Psoas muscle (tissue), 8 donors: Measurements from ENCODE around the gene TMEM231. TPM values are rescaled to one million over a fixed set of nuclear protein-coding genes. Genes with fewer than 3 reads are reported as not detected.
"Not testable (repeated sequence)": the region's sequence is repeated elsewhere in the genome, so short reads cannot be mapped to it uniquely, and the experiment has no call there.

ENCODE experiments used
- ATAC-seq, 4 donors: fragments of 200-7000 bp; cut with Tn5 transposase; one replicate each; pipeline ENCODE4 v1.9.1; 2020; ENCODE audit warnings: moderate library complexity in 3 of 4, mild to moderate bottlenecking in 2 of 4
- DNase-seq, 2 donors: peaks; one replicate each; pipeline ENCODE4 v3.0.0-alpha.2; 2020
- H3K27ac ChIP-seq: fragments of 200-600 bp; one replicate; pipeline ENCODE4 v1.8.0; 2022
- H3K27me3 ChIP-seq, 3 donors: fragments of 200-600 bp in 1 of 3; one replicate each; pipeline versions ENCODE4 v1.6.1 to v1.8.0; 2013 to 2022; ENCODE audit warnings: low read length in 2 of 3, mild to moderate bottlenecking in 2 of 3, moderate library complexity in 1 of 3; ENCODE audit not compliant: insufficient read depth in 3 of 3
- H3K36me3 ChIP-seq, 2 donors: fragments of 200-600 bp in 1 of 2; one replicate each; pipeline versions ENCODE4 v1.6.1 to v1.8.0; 2013 to 2022; ENCODE audit warnings: low read depth in 1 of 2, mild to moderate bottlenecking in 1 of 2, moderate library complexity in 1 of 2; ENCODE audit not compliant: insufficient read depth in 1 of 2
- H3K4me1 ChIP-seq: fragments of 200-600 bp; one replicate; pipeline ENCODE4 v1.8.0; 2022
- H3K4me3 ChIP-seq: fragments of 200-600 bp; one replicate; pipeline ENCODE4 v1.8.0; 2022; ENCODE audit warnings: mild to moderate bottlenecking
- H3K9me3 ChIP-seq: fragments of 200-600 bp; one replicate; pipeline ENCODE4 v1.8.0; 2022
- CTCF ChIP-seq: fragments of 200-600 bp; IDR thresholded peaks from one replicate; pipeline ENCODE4 v1.8.0; 2022; ENCODE audit warnings: antibody characterized with exemption
- WGBS, 3 donors: extraction: QIAGEN DNeasy Blood & Tissue Kit; methylation state at CpG; one replicate each; pipeline versions ENCODE4 v1.1.6 to v1.1.7; 2013; 5-methylcytosine and 5-hydroxymethylcytosine counted together
- intact Hi-C, 2 donors: fragments of 100-400 bp; cut with DNase I; formaldehyde crosslinking; loops; one replicate each; pipeline versions ENCODE4 v1.11.0 to v1.14.2; 2022
- polyA plus RNA-seq, 3 donors: library from polyadenylated mRNA; stranded (reverse); fragments of 200-250 nt; gene quantifications; one replicate each; pipeline ENCODE4 v1.2.3, GENCODE V29; 2013
- total RNA-seq, 4 donors: library from RNA; stranded (reverse); fragmentation: NEBNext Ultra II Directional in 2 of 4; extraction: Animal tissue kit (Norgen Biotek cat#: 25700) in 2 of 4; gene quantifications; one replicate each; pipeline versions ENCODE4 v1.2.1 to v1.2.4, GENCODE V29; 2021 to 2023
- donor health status: healthy with polysubstance abuse.
- donor health status: DM: no; HTN: no; CAD: no; lungs with moderate emphysema.
- donor health status: Bipolar disorder and iron deficiency.
- donor health status: healthy.
- donor health status: DM: yes; HTN: yes; CAD: no.
- donor health status: DM: no; HTN: no; CAD: no.
- donor health status: DM: no; HTN: no; CAD: no.
- donor health status: DM: yes; HTN: yes; CAD: no.

TMEM231 gene
- total and polyA plus RNA-seq, 7 donors = 1.8 to 4.2 (median 2.4) TPM

- Histone ChIP-seq H3K4me3 (no peak overlapping the region), H3K9me3 (no peaks in the 10 kb centered on the region), H3K27ac (peak overlapping the region; percentile 69), H3K27me3 (no peaks in the 10 kb centered on the region), H3K4me1 (peaks cover 3% of the 10 kb centered on the region), H3K36me3 (peaks cover 0 to 15% of the 10 kb centered on the region in 2 donors)
- peak; percentile 60 to 69 (median 64) for ATAC-seq
- TF ChIP-seq CTCF = no peak
- no peak for DNase-seq
- WGBS, 3 donors = 69 to 76% (median 73%) methylated on average over 17 of the region's 17 CpGs
- intact Hi-C loops = no loop called here
Observed at GRCh38 chr16:75593825-75594820, 38.1 kb upstream of the TMEM231 start.

- Histone ChIP-seq H3K4me3 (no peak overlapping the region), H3K9me3 (no peaks in the 10 kb centered on the region), H3K36me3 (peaks cover 0 to 7% of the 10 kb centered on the region in 2 donors), H3K27me3 (no peaks in the 10 kb centered on the region), H3K4me1 (peaks cover 3% of the 10 kb centered on the region), H3K27ac (peak overlapping the region; percentile 69)
- intact Hi-C loops = no loop called here
- 37 to 44% (median 40%) methylated on average over 6 of the region's 6 CpGs for WGBS, 3 donors
- peak; percentile 67 to 85 (median 80) for ATAC-seq
- TF ChIP-seq CTCF = no peak
- DNase-seq = no peak
Observed at GRCh38 chr16:75593308-75593707, 37.3 kb upstream of the TMEM231 start.

- DNase-seq, intact Hi-C loops, H3K4me3 ChIP-seq, H3K9me3 ChIP-seq, H3K27me3 ChIP-seq, H3K4me1 ChIP-seq, H3K36me3 ChIP-seq, ATAC-seq: not testable (repeated sequence)
- WGBS, 3 donors = 32 to 49% (median 45%) methylated on average over 7 of the region's 9 CpGs
- peak overlapping the region; percentile 69 for H3K27ac ChIP-seq
Observed at GRCh38 chr16:75591927-75592326, 35.9 kb upstream of the TMEM231 start.

GRCh38 chr16:75590920-75591843 is 35.1 kb upstream of the TMEM231 start:
- ATAC-seq = peak; percentile 52 to 73 (median 64)
- peak; percentile 50 to 66 for DNase-seq
- Histone ChIP-seq H3K27me3 (no peaks in the 10 kb centered on the region), H3K9me3 (no peaks in the 10 kb centered on the region), H3K4me1 (peaks cover 3% of the 10 kb centered on the region), H3K27ac (peak overlapping the region; percentile 69), H3K36me3 (peaks cover 0 to 10% of the 10 kb centered on the region in 2 donors), H3K4me3 (no peak overlapping the region)
- TF ChIP-seq CTCF = no peak
- 20 to 32% (median 30%) methylated on average over 8 of the region's 8 CpGs for WGBS, 3 donors
- intact Hi-C loops = no loop called here
